Transverse colon (tissue), 4 donors: Measurements from ENCODE around the gene MYBPC1.

ENCODE experiments used
- CTCF ChIP-seq, 5 experiments: fragments of 200-600 bp in 3 of 5; fragments of 450-650 bp in 2 of 5; sonication (generic) in 3 of 5; IDR thresholded peaks; 1 replicate in 2 of 5; 2 replicates in 3 of 5; pipeline ENCODE4 v1.5.1; 2016 to 2017; ENCODE audit warnings: antibody characterized with exemption in 5 of 5, inconsistent platforms in 3 of 5, mild to moderate bottlenecking in 2 of 5, moderate library complexity in 1 of 5
- POLR2A ChIP-seq: fragments of 450-650 bp; IDR thresholded peaks from one replicate; pipeline ENCODE4 v1.6.1; 2016; ENCODE audit warnings: antibody characterized with exemption, mild to moderate bottlenecking, moderate library complexity
- POLR2AphosphoS5 ChIP-seq, 3 donors: sonication (generic); formaldehyde crosslinking; IDR thresholded peaks; one replicate each; pipeline ENCODE4 v1.6.1; 2016; ENCODE audit warnings: antibody characterized with exemption in 3 of 3

GRCh38 chr12:101714877-101715444, 120.2 kb downstream of the MYBPC1 start:
- TF ChIP-seq POLR2A (no peak), CTCF (IDR thresholded peaks at IDR 0.05) (no peak), POLR2AphosphoS5 (IDR thresholded peaks at IDR 0.05) (no peak)
